HepG2 (cell line): ENCODE measurements around the gene TIMM44. TPM values are rescaled to one million over a fixed set of nuclear protein-coding genes. Genes with fewer than 3 reads are reported as not detected.

Experiments used
- BRD4 ChIP-seq: sonication (generic); formaldehyde crosslinking; IDR thresholded peaks from 2 replicates; pipeline ENCODE4 v1.4.0; 2020; ENCODE audit warnings: missing genetic modification reagents
- CREM ChIP-seq, 2 experiments: sonication (generic) in 1 of 2; formaldehyde crosslinking in 1 of 2; IDR thresholded peaks; 2 replicates each; pipeline versions ENCODE4 v1.4.0 to v1.6.1; 2016 to 2020; ENCODE audit warnings: antibody characterized with exemption in 1 of 2, mild to moderate bottlenecking in 1 of 2, missing genetic modification reagents in 1 of 2
- ELF1 ChIP-seq: sonication (generic); formaldehyde crosslinking; IDR thresholded peaks from 2 replicates; pipeline ENCODE4 v1.4.0; 2020; ENCODE audit warnings: missing genetic modification reagents
- HNRNPUL1 ChIP-seq: fragments of 200-400 bp; formaldehyde crosslinking; IDR thresholded peaks from 2 replicates; pipeline ENCODE4 v1.6.1; 2017; ENCODE audit warnings: low read depth, mild to moderate bottlenecking, low read length, moderate library complexity
- HOXA5 ChIP-seq: sonication (generic); formaldehyde crosslinking; IDR thresholded peaks from 2 replicates; pipeline ENCODE4 v1.4.0; 2020; ENCODE audit warnings: missing genetic modification reagents
- KLF15 ChIP-seq: sonication (generic); formaldehyde crosslinking; IDR thresholded peaks from 2 replicates; pipeline ENCODE4 v1.8.1; 2023; ENCODE audit warnings: borderline replicate concordance, mild to moderate bottlenecking, inconsistent platforms, missing genetic modification reagents, mixed read lengths
- MAX ChIP-seq: IDR thresholded peaks from 2 replicates; pipeline ENCODE4 v1.6.1; 2012; ENCODE audit warnings: inconsistent platforms
- MAZ ChIP-seq, 2 experiments: sonication (generic) in 1 of 2; formaldehyde crosslinking in 1 of 2; IDR thresholded peaks; 2 replicates each; pipeline versions ENCODE4 v1.5.0 to v1.6.1; 2012 to 2020; ENCODE audit warnings: low read depth in 2 of 2, mild to moderate bottlenecking in 2 of 2, borderline replicate concordance in 1 of 2, improper control_type of control experiment in 1 of 2, low read length in 1 of 2, missing genetic modification reagents in 1 of 2, moderate library complexity in 1 of 2
- MTA3 ChIP-seq: sonication (generic); formaldehyde crosslinking; IDR thresholded peaks from 2 replicates; pipeline ENCODE4 v1.4.0; 2020; ENCODE audit warnings: missing genetic modification reagents
- PCBP2 ChIP-seq: fragments of 200-400 bp; formaldehyde crosslinking; optimal IDR thresholded peaks from 2 replicates; pipeline ENCODE3; 2018; ENCODE audit warnings: low read length, low read depth; ENCODE audit not compliant: poor library complexity, severe bottlenecking
- SAP130 ChIP-seq: IDR thresholded peaks from 2 replicates; pipeline ENCODE4 v1.6.1; 2016; ENCODE audit warnings: low read depth
- SKI ChIP-seq: fragments of 450-650 bp; IDR thresholded peaks from one replicate; pipeline ENCODE4 v1.6.1; 2018; ENCODE audit warnings: mild to moderate bottlenecking; ENCODE audit not compliant: partially characterized antibody
- SMAD3 ChIP-seq: sonication (generic); formaldehyde crosslinking; IDR thresholded peaks from 2 replicates; pipeline ENCODE4 v1.4.0; 2020; ENCODE audit warnings: missing genetic modification reagents
- SOX5 ChIP-seq: IDR thresholded peaks from 2 replicates; pipeline ENCODE4 v1.6.1; 2016; ENCODE audit warnings: borderline replicate concordance
- TOPORS ChIP-seq: sonication (generic); formaldehyde crosslinking; IDR thresholded peaks from 2 replicates; pipeline ENCODE4 v1.8.0; 2023; ENCODE audit warnings: mild to moderate bottlenecking, missing genetic modification reagents
- ZBTB42 ChIP-seq: sonication (generic); formaldehyde crosslinking; IDR thresholded peaks from 2 replicates; pipeline ENCODE4 v1.5.0; 2020; ENCODE audit warnings: mild to moderate bottlenecking, missing genetic modification reagents
- ZNF124 ChIP-seq: sonication (generic); formaldehyde crosslinking; IDR thresholded peaks from 2 replicates; pipeline ENCODE4 v1.4.0; 2020; ENCODE audit warnings: missing genetic modification reagents
- ZNF17 ChIP-seq: sonication (generic); formaldehyde crosslinking; IDR thresholded peaks from 2 replicates; pipeline ENCODE4 v1.5.0; 2020; ENCODE audit warnings: mild to moderate bottlenecking, missing genetic modification reagents
- ZNF235 ChIP-seq: sonication (generic); formaldehyde crosslinking; IDR thresholded peaks from 2 replicates; pipeline ENCODE4 v1.8.1; 2023; ENCODE audit warnings: mild to moderate bottlenecking, missing genetic modification reagents, borderline replicate concordance
- ZNF24 ChIP-seq: fragments of 450-650 bp; IDR thresholded peaks from 2 replicates; pipeline ENCODE4 v1.6.1; 2017; ENCODE audit warnings: antibody characterized with exemption, mild to moderate bottlenecking
- ZNF264 ChIP-seq: sonication (generic); formaldehyde crosslinking; IDR thresholded peaks from 2 replicates; pipeline ENCODE4 v1.4.0; 2020; ENCODE audit warnings: missing genetic modification reagents
- ZNF329 ChIP-seq: sonication (generic); formaldehyde crosslinking; IDR thresholded peaks from 2 replicates; pipeline ENCODE4 v1.9.0; 2021; ENCODE audit warnings: low read depth, mild to moderate bottlenecking, missing genetic modification reagents
- ZNF414 ChIP-seq: sonication (generic); formaldehyde crosslinking; IDR thresholded peaks from 2 replicates; pipeline ENCODE4 v1.5.0; 2020; ENCODE audit warnings: missing genetic modification reagents
- ZNF446 ChIP-seq: sonication (generic); formaldehyde crosslinking; IDR thresholded peaks from 2 replicates; pipeline ENCODE4 v1.5.0; 2020; ENCODE audit warnings: mild to moderate bottlenecking, missing genetic modification reagents
- ZNF605 ChIP-seq: sonication (generic); formaldehyde crosslinking; IDR thresholded peaks from 2 replicates; pipeline ENCODE4 v1.8.0; 2022; ENCODE audit warnings: mild to moderate bottlenecking, missing genetic modification reagents
- ZNF749 ChIP-seq: sonication (generic); formaldehyde crosslinking; IDR thresholded peaks from 2 replicates; pipeline ENCODE4 v1.8.0; 2022; ENCODE audit warnings: mild to moderate bottlenecking, missing genetic modification reagents, moderate library complexity, borderline replicate concordance
- ZNF773 ChIP-seq: sonication (generic); formaldehyde crosslinking; IDR thresholded peaks from 2 replicates; pipeline ENCODE4 v1.4.0; 2020; ENCODE audit warnings: missing genetic modification reagents, borderline replicate concordance
- ZNF777 ChIP-seq: sonication (generic); formaldehyde crosslinking; IDR thresholded peaks from 2 replicates; pipeline ENCODE4 v1.4.0; 2020; ENCODE audit warnings: missing genetic modification reagents
- polyA plus RNA-seq, 8 experiments: library from polyadenylated mRNA; depleted of rRNA in 3 of 8; stranded (reverse) in 7 of 8; unstranded in 1 of 8; fragments of >200 nt; fragmentation: Illumina TruSeq in 4 of 8; extraction: Trizol in 4 of 8; gene quantifications; 2 replicates each; pipeline versions ENCODE4 v1.2.1 to v1.2.3, GENCODE V29; 2011 to 2016; ENCODE audit warnings: low read depth in 4 of 8, missing spikeins in 1 of 8, mixed read lengths in 1 of 8; ENCODE audit not compliant: insufficient read depth in 1 of 8
- total RNA-seq, 5 experiments: library from RNA; depleted of rRNA; stranded (reverse); fragments of >200 nt; fragmentation: Illumina TruSeq; extraction: Trizol; gene quantifications; 2 replicates each; pipeline ENCODE4 v1.2.3, GENCODE V29; 2016; ENCODE audit warnings: low read depth in 1 of 5
- TF ChIP-seq, protein P1 (sequence below): sonication (generic); formaldehyde crosslinking; IDR thresholded peaks from 2 replicates; pipeline ENCODE4 v1.8.0; 2022; ENCODE audit warnings: low read depth, missing genetic modification reagents

TIMM44 gene
- total and polyA plus RNA-seq, 2 of the 13 experiments (the other 11 are each of a cell fraction or from before 2014, with no cell fraction given): 42.9 to 72.6 TPM

DNA sequence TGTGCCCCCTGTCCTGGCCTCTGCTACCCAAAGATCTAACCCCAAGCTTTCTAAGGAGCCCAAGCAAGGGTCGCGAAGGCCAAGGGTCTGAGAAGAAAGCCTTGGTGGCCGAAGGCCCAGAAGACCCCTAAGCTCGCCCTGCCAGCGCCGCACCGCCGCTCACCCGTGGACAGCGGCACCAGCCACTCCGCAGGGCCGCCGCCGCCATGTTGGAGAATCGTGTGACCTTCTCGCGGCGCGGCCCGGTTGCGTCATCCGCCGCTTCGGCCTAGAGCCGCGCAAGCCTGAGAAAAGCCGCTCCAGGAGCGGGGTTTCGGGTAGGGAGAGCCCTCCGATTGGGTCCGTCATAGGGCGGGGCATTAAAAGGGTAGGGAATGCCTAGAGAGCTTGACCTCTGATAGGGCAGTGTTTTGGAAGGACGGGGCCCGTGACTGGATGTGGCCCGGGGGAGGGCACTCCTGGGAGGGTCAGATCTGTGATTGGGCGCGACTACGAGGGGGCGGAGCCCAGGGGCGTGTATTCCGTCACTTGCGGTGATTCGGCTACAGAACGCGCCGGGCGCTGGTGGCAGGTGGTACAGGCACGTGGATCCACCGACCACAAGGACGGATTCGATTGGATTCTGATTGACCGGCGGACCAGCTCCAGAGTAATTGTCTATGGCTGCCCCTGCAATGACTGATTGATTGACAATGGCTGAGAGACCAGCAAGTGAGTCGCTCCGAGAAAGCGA, at the start of gene TIMM44 (continued):
- 0 out of 2 replicates have a peak, but pooled peaks have one; percentile 56 for TF ChIP-seq ZBTB42 (CRISPR knock-in tag)
- 0 out of 2 replicates have a peak, but pooled peaks have one; percentile 18 for TF ChIP-seq ZNF749
- TF ChIP-seq ZNF264 (CRISPR knock-in tag): peak; percentile 20; the same call in 1 of the 2 replicates
- TF ChIP-seq, protein P1, sequence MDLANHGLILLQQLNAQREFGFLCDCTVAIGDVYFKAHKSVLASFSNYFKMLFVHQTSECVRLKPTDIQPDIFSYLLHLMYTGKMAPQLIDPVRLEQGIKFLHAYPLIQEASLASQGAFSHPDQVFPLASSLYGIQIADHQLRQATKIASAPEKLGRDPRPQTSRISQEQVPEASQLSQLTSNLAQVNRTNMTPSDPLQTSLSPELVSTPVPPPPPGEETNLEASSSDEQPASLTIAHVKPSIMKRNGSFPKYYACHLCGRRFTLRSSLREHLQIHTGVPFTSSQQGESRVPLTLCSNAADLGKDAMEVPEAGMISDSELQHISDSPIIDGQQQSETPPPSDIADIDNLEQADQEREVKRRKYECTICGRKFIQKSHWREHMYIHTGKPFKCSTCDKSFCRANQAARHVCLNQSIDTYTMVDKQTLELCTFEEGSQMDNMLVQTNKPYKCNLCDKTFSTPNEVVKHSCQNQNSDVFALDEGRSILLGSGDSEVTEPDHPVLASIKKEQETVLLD: peak; percentile 68
- peak; percentile 91 for TF ChIP-seq TOPORS (CRISPR knock-in tag)
- TF ChIP-seq SOX5: peak; percentile 7; the same call in 1 of the 2 replicates
- peak; percentile 44; the same call in 1 of the 2 replicates for TF ChIP-seq KLF15 (CRISPR knock-in tag)
- no peak for TF ChIP-seq ZNF17 (CRISPR knock-in tag)
- TF ChIP-seq HOXA5: peak; percentile 89
- peak; percentile 94 for TF ChIP-seq ZNF414
- peak; percentile 73 for TF ChIP-seq SMAD3 (CRISPR knock-in tag)
- TF ChIP-seq ZNF605: peak; percentile 79
- 0 out of 2 replicates have a peak, but pooled peaks have one; percentile 46 for TF ChIP-seq ZNF773
- TF ChIP-seq ZNF446 (CRISPR knock-in tag): no peak
- 0 out of 2 replicates have a peak, but pooled peaks have one; percentile 31 for TF ChIP-seq ZNF24
- TF ChIP-seq ELF1 (CRISPR knock-in tag): 0 out of 2 replicates have a peak, but pooled peaks have one; percentile 27
- peak; percentile 58; the same call in 1 of the 2 replicates for TF ChIP-seq ZNF124 (CRISPR knock-in tag)
- peak; percentile 10 for TF ChIP-seq SKI
- TF ChIP-seq HNRNPUL1: 0 out of 2 replicates have a peak, but pooled peaks have one; percentile 35
- no peak for TF ChIP-seq MAZ (IDR thresholded peaks at IDR 0.05; ENCODE audit: borderline replicate concordance, low read depth, low read length)
- peak; percentile 77; the same call in 1 of the 2 replicates for TF ChIP-seq MAZ (CRISPR knock-in tag; IDR thresholded peaks at IDR 0.05; ENCODE audit: low read depth)
- 0 out of 2 replicates have a peak, but pooled peaks have one; percentile 15 for TF ChIP-seq ZNF777 (CRISPR knock-in tag)
- TF ChIP-seq PCBP2: no peak
- TF ChIP-seq SAP130 (CRISPR knock-in tag): peak; percentile 96
- TF ChIP-seq ZNF329: 0 out of 2 replicates have a peak, but pooled peaks have one; percentile 17
- TF ChIP-seq MTA3 (CRISPR knock-in tag): no peak
- TF ChIP-seq BRD4: peak; percentile 89
- peak; percentile 91 for TF ChIP-seq MAX
- TF ChIP-seq CREM (IDR thresholded peaks at IDR 0.05): peak; percentile 90
- peak; percentile 45; the same call in 1 of the 2 replicates for TF ChIP-seq CREM (CRISPR knock-in tag; IDR thresholded peaks at IDR 0.05)
- TF ChIP-seq ZNF235 (CRISPR knock-in tag): peak; percentile 80; the same call in 1 of the 2 replicates
